ENCODE measurements around the gene TIGD7. TPM values are rescaled to one million over a fixed set of nuclear protein-coding genes. Genes with fewer than 3 reads are reported as not detected.

TIGD7 gene, protein sequence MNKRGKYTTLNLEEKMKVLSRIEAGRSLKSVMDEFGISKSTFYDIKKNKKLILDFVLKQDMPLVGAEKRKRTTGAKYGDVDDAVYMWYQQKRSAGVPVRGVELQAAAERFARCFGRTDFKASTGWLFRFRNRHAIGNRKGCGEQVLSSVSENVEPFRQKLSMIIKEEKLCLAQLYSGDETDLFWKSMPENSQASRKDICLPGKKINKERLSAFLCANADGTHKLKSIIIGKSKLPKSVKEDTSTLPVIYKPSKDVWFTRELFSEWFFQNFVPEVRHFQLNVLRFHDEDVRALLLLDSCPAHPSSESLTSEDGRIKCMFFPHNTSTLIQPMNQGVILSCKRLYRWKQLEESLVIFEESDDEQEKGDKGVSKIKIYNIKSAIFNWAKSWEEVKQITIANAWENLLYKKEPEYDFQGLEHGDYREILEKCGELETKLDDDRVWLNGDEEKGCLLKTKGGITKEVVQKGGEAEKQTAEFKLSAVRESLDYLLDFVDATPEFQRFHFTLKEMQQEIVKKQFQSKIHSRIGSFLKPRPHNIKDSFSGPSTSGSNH
- total RNA-seq (2022; extraction: Qiagen RNA extraction; ENCODE audit: low read depth), result 0.47 to 1.5 TPM (median 1.3 TPM) in 5 replicates

DNA sequence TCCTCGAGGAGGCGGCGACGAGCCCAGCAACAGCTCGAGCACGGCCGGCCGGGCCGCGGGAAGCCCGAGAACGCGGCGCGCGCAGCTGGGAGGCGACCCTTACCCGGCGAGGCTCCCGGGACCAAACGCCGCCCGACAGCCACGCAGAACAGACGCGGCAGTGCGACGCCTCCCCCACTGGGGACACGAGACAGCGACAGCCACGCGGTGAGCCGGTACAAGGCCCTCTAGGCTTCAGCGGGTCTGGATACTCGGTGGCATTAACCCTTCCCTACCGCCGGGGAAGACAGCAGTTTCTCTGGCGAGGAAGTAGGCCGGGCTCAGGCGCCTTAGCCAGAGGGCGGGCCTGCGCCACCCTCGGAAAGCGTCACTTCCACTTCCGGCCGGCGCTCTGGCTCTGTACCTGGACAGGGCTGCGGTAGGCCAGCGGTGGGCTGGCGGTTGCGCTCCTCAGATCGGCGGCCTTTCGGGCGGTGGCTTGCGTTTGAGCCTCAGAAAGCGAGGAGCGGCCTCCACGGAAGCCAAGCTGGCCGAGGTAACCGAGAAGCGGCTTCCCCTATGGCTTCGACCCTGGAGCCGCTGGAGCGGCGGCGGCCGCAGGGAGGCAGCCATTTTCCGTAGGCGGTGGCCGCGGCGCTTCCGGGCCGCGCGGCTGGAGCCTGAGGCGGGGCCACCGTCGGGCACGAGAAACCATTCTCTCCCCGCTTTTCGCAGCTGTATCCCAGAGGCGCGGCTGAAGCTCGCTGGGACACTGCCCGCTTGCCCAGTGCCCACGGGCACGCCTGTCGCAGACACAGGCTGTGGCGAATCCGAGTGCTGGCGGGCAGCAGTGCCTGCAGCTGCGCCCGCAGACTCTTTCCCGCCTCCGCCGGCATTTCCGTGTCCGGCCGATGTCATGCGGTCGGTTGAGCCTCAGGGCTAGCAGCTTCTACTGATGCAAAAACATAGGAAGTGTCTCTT, at the start of gene TIGD7, which contains the start of gene ZNF75A:
TSS of gene TIGD7 (minus strand) at position 322 of the 960 bp plus-strand sequence. CDS start 4,816 bp downstream, outside the sequence.
TSS of gene ZNF75A (plus strand) at position 389 of the 960 bp plus-strand sequence. CDS start 2,932 bp downstream, outside the sequence.

DNA sequence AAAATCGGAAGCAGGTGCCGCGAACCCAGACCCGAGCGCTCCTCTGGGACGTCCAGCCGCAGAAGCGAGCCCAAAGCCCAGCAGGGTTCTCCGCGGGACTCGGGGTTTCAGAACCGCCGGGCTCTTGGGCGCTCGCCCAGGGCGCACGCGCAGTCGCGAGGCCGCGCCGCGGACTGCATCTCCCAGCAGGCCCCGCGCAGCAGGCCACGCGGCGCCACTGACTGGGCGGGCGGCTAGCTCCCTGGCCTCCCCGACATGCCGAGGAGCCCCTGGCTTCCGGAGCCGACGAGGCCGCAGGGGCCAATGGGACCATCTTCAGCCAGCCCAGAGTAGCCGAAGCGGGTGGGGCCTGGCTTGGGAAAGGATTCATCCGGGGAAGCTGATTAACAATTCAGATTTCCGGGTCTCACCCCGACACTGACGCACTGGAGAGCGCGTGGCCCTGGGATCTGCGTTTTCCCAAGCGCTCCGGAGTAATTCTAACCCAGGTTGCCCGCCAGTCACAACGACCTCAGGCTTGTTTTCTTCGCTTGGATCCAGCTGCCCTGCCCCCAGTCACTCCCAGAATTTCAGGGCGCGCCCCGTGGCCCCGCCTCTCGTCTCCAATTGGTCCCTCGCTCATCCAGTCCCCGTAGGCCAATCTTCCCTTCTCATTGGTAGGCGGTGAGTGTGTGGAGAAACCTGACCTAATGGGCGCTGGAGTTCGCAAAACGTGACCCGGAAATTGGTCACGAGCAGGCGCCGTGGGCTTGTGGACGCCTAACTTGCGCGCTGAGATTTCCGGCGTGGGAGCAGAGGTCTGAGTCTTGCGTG, 22.3 kb downstream of the TIGD7 start, which contains the start of gene ZNF263:
TSS of gene ZNF263 (plus strand) at position 762 of the 813 bp plus-strand sequence. CDS start 328 bp downstream, outside the sequence.

DNA sequence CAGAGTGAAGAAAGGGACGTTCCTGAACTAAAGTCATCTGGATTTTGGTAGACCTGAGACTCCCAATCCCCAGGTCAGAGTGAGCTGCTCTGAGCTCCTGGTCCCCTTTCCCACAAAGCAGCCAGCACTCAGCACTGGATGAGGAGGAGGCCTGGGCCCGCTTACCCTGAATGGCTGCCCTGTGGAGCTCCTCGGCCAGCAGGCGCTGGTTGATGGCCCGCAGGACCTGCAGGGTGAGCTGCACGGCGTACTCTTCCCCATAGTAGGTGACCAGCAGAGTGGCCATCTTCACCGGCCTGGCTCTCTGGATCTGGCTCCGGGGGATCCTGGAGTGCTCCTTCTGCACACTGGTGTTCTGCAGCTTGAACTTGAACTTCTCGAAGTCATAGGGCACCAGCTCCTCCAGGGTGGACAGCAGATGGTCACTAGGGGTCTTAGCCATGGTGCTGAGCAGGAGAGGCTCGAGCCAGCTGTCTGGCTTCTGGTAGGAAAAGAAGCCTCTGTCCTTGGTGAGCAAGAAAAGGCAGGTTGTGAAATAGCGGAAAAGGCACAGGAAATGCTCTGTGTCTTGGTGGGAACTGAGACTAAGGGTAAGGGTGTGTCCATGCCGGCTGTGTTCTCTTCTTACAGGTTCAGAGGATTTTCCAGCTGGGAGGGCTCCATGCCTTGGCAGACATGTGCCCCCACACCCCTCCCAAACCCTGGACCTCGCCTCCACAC, 48.9 kb downstream of the TIGD7 start, which contains the start of gene MEFV:
TSS of gene MEFV (minus strand) at position 488 of the 720 bp plus-strand sequence. CDS start at position 442, 46 bp downstream.

Other genes starting within 250 kb of the TIGD7 start
- 23.0 to 38.0 TPM (median 28.2 TPM) in 5 replicates for gene IL32, start 239.8 kb downstream of the TIGD7 start, total RNA-seq (2022; extraction: Qiagen RNA extraction; ENCODE audit: low read depth)
- gene ZSCAN10, start 206.1 kb downstream of the TIGD7 start, total RNA-seq (2022; extraction: Qiagen RNA extraction; ENCODE audit: low read depth), result not detected in 5 replicates
- 9.2 to 14.3 TPM (median 13.2 TPM) in 5 replicates for gene ZNF205, start 192.8 kb downstream of the TIGD7 start, total RNA-seq (2022; extraction: Qiagen RNA extraction; ENCODE audit: low read depth)
- 7.7 to 13.2 TPM (median 10.8 TPM) in 5 replicates for gene ZNF213, start 170.4 kb downstream of the TIGD7 start, total RNA-seq (2022; extraction: Qiagen RNA extraction; ENCODE audit: low read depth)
- gene OR1F1, start 117.2 kb downstream of the TIGD7 start, total RNA-seq (2022; extraction: Qiagen RNA extraction; ENCODE audit: low read depth), result 0.23 to 0.48 TPM (median 0.29 TPM) in 5 replicates
- 7.5 to 9.6 TPM (median 8.9 TPM) in 5 replicates for gene ZNF200, start 70.3 kb downstream of the TIGD7 start, total RNA-seq (2022; extraction: Qiagen RNA extraction; ENCODE audit: low read depth)
- not detected in 5 replicates for gene MEFV, start 48.8 kb downstream of the TIGD7 start, total RNA-seq (2022; extraction: Qiagen RNA extraction; ENCODE audit: low read depth)
- gene ZNF263, start 21.9 kb downstream of the TIGD7 start, total RNA-seq (2022; extraction: Qiagen RNA extraction; ENCODE audit: low read depth), result 35.1 to 41.4 TPM (median 40.8 TPM) in 5 replicates
- gene ZNF75A, start 67 bp upstream of the TIGD7 start, total RNA-seq (2022; extraction: Qiagen RNA extraction; ENCODE audit: low read depth), result 10.0 to 11.5 TPM (median 10.7 TPM) in 5 replicates
- gene OR2C1, start 50.5 kb upstream of the TIGD7 start, total RNA-seq (2022; extraction: Qiagen RNA extraction; ENCODE audit: low read depth), result not detected in 5 replicates
- 12.4 to 17.7 TPM (median 14.6 TPM) in 5 replicates for gene ZSCAN32, start 95.6 kb upstream of the TIGD7 start, total RNA-seq (2022; extraction: Qiagen RNA extraction; ENCODE audit: low read depth)
- gene ZNF174, start 95.8 kb upstream of the TIGD7 start, total RNA-seq (2022; extraction: Qiagen RNA extraction; ENCODE audit: low read depth), result 13.4 to 15.0 TPM (median 14.2 TPM) in 5 replicates
- 0.71 to 1.3 TPM (median 1.0 TPM) in 5 replicates for gene ZNF597, start 138.1 kb upstream of the TIGD7 start, total RNA-seq (2022; extraction: Qiagen RNA extraction; ENCODE audit: low read depth)
- gene NAA60, start 138.2 kb upstream of the TIGD7 start, total RNA-seq (2022; extraction: Qiagen RNA extraction; ENCODE audit: low read depth), result 47.2 to 55.4 TPM (median 51.0 TPM) in 5 replicates
- not detected in 5 replicates for gene C16orf90, start 190.1 kb upstream of the TIGD7 start, total RNA-seq (2022; extraction: Qiagen RNA extraction; ENCODE audit: low read depth)
- 17.2 to 22.6 TPM (median 18.9 TPM) in 5 replicates for gene CLUAP1, start 195.6 kb upstream of the TIGD7 start, total RNA-seq (2022; extraction: Qiagen RNA extraction; ENCODE audit: low read depth)